HepG2 (cell line): ENCODE data around the gene ZNF3. TPM values are rescaled to one million over a fixed set of nuclear protein-coding genes. Genes with fewer than 3 reads are reported as not detected.

Source experiments
- FIP1L1 ChIP-seq: fragments of 200-400 bp; formaldehyde crosslinking; IDR thresholded peaks from 2 replicates; pipeline ENCODE4 v1.6.1; 2018; ENCODE audit warnings: low read depth, mild to moderate bottlenecking, low read length, moderate library complexity, borderline replicate concordance; ENCODE audit not compliant: insufficient read depth
- GFI1 ChIP-seq: sonication (generic); formaldehyde crosslinking; IDR thresholded peaks from 2 replicates; pipeline ENCODE4 v1.5.0; 2020; ENCODE audit warnings: missing genetic modification reagents, mild to moderate bottlenecking, borderline replicate concordance
- MBNL3 ChIP-seq: fragments of 250-450 bp; sonication (Bioruptor Pico); conservative IDR thresholded peaks from 2 replicates; pipeline ENCODE4 v1.8.0; 2022; ENCODE audit warnings: mild to moderate bottlenecking, inconsistent platforms
- MEIS1 ChIP-seq: sonication (generic); formaldehyde crosslinking; IDR thresholded peaks from 2 replicates; pipeline ENCODE4 v1.9.0; 2021; ENCODE audit warnings: mild to moderate bottlenecking, missing genetic modification reagents, moderate library complexity, borderline replicate concordance
- NFIC ChIP-seq: IDR thresholded peaks from 2 replicates; pipeline ENCODE4 v1.6.1; 2012; ENCODE audit warnings: mild to moderate bottlenecking, low read length, inconsistent platforms
- NR2C2 ChIP-seq: sonication (generic); formaldehyde crosslinking; IDR thresholded peaks from 2 replicates; pipeline ENCODE4 v1.4.0; 2020; ENCODE audit warnings: missing genetic modification reagents, mild to moderate bottlenecking, moderate library complexity, borderline replicate concordance
- PHF20 ChIP-seq: sonication (generic); formaldehyde crosslinking; IDR thresholded peaks from 2 replicates; pipeline ENCODE4 v1.5.0; 2020; ENCODE audit warnings: mild to moderate bottlenecking, missing genetic modification reagents
- RFX1 ChIP-seq: fragments of 450-650 bp; IDR thresholded peaks from 2 replicates; pipeline ENCODE4 v1.6.1; 2017
- RXRA ChIP-seq: sonication (generic); formaldehyde crosslinking; IDR thresholded peaks from 2 replicates; pipeline ENCODE4 v1.5.1; 2020; ENCODE audit warnings: missing genetic modification reagents
- WIZ ChIP-seq: sonication (generic); formaldehyde crosslinking; IDR thresholded peaks from 2 replicates; pipeline ENCODE4 v1.5.1; 2020; ENCODE audit warnings: mild to moderate bottlenecking, missing genetic modification reagents
- ZBTB1 ChIP-seq: sonication (generic); formaldehyde crosslinking; IDR thresholded peaks from 2 replicates; pipeline ENCODE4 v1.4.0; 2020; ENCODE audit warnings: missing genetic modification reagents, borderline replicate concordance
- ZBTB38 ChIP-seq: sonication (generic); formaldehyde crosslinking; IDR thresholded peaks from 2 replicates; pipeline ENCODE4 v1.5.1; 2020; ENCODE audit warnings: mild to moderate bottlenecking, missing genetic modification reagents
- ZBTB8A ChIP-seq: sonication (generic); formaldehyde crosslinking; IDR thresholded peaks from 2 replicates; pipeline ENCODE4 v1.4.0; 2020; ENCODE audit warnings: mild to moderate bottlenecking, low read depth, missing genetic modification reagents, borderline replicate concordance
- ZNF121 ChIP-seq: sonication (generic); formaldehyde crosslinking; IDR thresholded peaks from 2 replicates; pipeline ENCODE4 v1.5.0; 2020; ENCODE audit warnings: mild to moderate bottlenecking, missing genetic modification reagents
- ZNF557 ChIP-seq: sonication (generic); formaldehyde crosslinking; IDR thresholded peaks from 2 replicates; pipeline ENCODE4 v1.4.0; 2020; ENCODE audit warnings: missing genetic modification reagents
- ZNF780A ChIP-seq: sonication (generic); formaldehyde crosslinking; IDR thresholded peaks from 2 replicates; pipeline ENCODE4 v1.8.0; 2022; ENCODE audit warnings: mild to moderate bottlenecking, missing genetic modification reagents, moderate library complexity
- polyA plus RNA-seq, 8 experiments: library from polyadenylated mRNA; depleted of rRNA in 3 of 8; stranded (reverse) in 7 of 8; unstranded in 1 of 8; fragments of >200 nt; fragmentation: Illumina TruSeq in 4 of 8; extraction: Trizol in 4 of 8; gene quantifications; 2 replicates each; pipeline versions ENCODE4 v1.2.1 to v1.2.3, GENCODE V29; 2011 to 2016; ENCODE audit warnings: low read depth in 4 of 8, missing spikeins in 1 of 8, mixed read lengths in 1 of 8; ENCODE audit not compliant: insufficient read depth in 1 of 8
- total RNA-seq, 5 experiments: library from RNA; depleted of rRNA; stranded (reverse); fragments of >200 nt; fragmentation: Illumina TruSeq; extraction: Trizol; gene quantifications; 2 replicates each; pipeline ENCODE4 v1.2.3, GENCODE V29; 2016; ENCODE audit warnings: low read depth in 1 of 5
- TF ChIP-seq, protein P1 (sequence below): sonication (generic); formaldehyde crosslinking; IDR thresholded peaks from 2 replicates; pipeline ENCODE4 v1.5.1; 2020; ENCODE audit warnings: missing genetic modification reagents, mild to moderate bottlenecking, borderline replicate concordance
- TF ChIP-seq, protein P2 (sequence below): sonication (generic); formaldehyde crosslinking; IDR thresholded peaks from 2 replicates; pipeline ENCODE4 v1.8.1; 2022; ENCODE audit warnings: mild to moderate bottlenecking, missing genetic modification reagents
- TF ChIP-seq, protein P3 (sequence below): sonication (generic); formaldehyde crosslinking; IDR thresholded peaks from 2 replicates; pipeline ENCODE4 v1.8.0; 2022; ENCODE audit warnings: mild to moderate bottlenecking, missing genetic modification reagents; ENCODE audit not compliant: insufficient replicate concordance
- TF ChIP-seq, protein P4 (sequence below): sonication (generic); formaldehyde crosslinking; IDR thresholded peaks from 2 replicates; pipeline ENCODE4 v1.8.0; 2022; ENCODE audit warnings: mild to moderate bottlenecking, missing genetic modification reagents, borderline replicate concordance
- TF ChIP-seq, protein P5 (sequence below): sonication (generic); formaldehyde crosslinking; IDR thresholded peaks from 2 replicates; pipeline ENCODE4 v1.5.0; 2020; ENCODE audit warnings: mild to moderate bottlenecking, missing genetic modification reagents

ZNF3 gene
- total and polyA plus RNA-seq, 2 of the 13 experiments (the other 11 are each of a cell fraction or from before 2014, with no cell fraction given): 33.7 to 56.9 TPM

DNA sequence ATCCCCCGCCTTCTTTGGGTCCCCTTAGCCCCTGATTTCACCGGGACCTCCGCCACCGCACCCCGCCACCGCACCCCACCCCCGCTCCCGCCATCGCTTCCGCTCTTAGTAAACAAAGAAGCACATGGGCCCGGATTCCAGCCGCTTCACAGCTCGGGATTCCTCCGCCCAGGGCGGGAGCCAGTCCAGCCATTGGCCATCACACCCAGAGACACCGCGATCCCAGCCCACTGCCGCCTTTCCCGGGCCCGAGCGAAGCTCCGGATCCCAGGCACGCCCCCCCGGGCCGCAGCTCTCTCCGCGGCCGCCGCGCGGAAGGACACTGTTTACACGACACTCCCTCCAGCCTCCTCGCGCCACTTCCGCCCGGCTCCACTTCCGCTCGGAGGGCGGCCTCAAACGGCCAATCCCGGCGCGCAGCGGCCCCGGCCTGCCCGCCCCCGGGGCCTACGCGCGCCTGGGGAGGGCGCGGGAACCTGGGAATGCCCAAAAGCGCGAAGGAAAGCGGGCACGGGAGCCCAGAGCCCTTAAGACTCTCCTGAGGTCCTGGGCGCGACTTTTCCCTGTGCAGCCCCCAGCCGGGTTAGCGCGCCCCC lies 19.0 kb upstream of the ZNF3 start (continued):
- TF ChIP-seq, protein P1, sequence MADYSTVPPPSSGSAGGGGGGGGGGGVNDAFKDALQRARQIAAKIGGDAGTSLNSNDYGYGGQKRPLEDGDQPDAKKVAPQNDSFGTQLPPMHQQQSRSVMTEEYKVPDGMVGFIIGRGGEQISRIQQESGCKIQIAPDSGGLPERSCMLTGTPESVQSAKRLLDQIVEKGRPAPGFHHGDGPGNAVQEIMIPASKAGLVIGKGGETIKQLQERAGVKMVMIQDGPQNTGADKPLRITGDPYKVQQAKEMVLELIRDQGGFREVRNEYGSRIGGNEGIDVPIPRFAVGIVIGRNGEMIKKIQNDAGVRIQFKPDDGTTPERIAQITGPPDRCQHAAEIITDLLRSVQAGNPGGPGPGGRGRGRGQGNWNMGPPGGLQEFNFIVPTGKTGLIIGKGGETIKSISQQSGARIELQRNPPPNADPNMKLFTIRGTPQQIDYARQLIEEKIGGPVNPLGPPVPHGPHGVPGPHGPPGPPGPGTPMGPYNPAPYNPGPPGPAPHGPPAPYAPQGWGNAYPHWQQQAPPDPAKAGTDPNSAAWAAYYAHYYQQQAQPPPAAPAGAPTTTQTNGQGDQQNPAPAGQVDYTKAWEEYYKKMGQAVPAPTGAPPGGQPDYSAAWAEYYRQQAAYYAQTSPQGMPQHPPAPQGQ: no peak
- TF ChIP-seq ZBTB1 (no peak), PHF20 (CRISPR knock-in tag) (peak; percentile 91), RFX1 (no peak), MBNL3 (no peak), GFI1 (no peak), WIZ (0 out of 2 replicates have a peak, but pooled peaks have one; percentile 60), FIP1L1 (no peak), ZBTB8A (CRISPR knock-in tag) (peak; percentile 67; the same call in 1 of the 2 replicates), ZNF557 (CRISPR knock-in tag) (peak; percentile 89), ZNF121 (CRISPR knock-in tag) (no peak), ZNF780A (no peak), NR2C2 (CRISPR knock-in tag) (peak; percentile 79), MEIS1 (CRISPR knock-in tag) (no peak), NFIC (0 out of 2 replicates have a peak, but pooled peaks have one; percentile 34), RXRA (CRISPR knock-in tag) (no peak), ZBTB38 (CRISPR knock-in tag) (peak; percentile 68; the same call in 1 of the 2 replicates)
- TF ChIP-seq, protein P2, sequence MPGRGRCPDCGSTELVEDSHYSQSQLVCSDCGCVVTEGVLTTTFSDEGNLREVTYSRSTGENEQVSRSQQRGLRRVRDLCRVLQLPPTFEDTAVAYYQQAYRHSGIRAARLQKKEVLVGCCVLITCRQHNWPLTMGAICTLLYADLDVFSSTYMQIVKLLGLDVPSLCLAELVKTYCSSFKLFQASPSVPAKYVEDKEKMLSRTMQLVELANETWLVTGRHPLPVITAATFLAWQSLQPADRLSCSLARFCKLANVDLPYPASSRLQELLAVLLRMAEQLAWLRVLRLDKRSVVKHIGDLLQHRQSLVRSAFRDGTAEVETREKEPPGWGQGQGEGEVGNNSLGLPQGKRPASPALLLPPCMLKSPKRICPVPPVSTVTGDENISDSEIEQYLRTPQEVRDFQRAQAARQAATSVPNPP (CRISPR knock-in tag): no peak; the same call in 1 of the 2 replicates
- TF ChIP-seq, protein P3, sequence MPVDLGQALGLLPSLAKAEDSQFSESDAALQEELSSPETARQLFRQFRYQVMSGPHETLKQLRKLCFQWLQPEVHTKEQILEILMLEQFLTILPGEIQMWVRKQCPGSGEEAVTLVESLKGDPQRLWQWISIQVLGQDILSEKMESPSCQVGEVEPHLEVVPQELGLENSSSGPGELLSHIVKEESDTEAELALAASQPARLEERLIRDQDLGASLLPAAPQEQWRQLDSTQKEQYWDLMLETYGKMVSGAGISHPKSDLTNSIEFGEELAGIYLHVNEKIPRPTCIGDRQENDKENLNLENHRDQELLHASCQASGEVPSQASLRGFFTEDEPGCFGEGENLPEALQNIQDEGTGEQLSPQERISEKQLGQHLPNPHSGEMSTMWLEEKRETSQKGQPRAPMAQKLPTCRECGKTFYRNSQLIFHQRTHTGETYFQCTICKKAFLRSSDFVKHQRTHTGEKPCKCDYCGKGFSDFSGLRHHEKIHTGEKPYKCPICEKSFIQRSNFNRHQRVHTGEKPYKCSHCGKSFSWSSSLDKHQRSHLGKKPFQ: peak; percentile 69
- TF ChIP-seq, protein P4, sequence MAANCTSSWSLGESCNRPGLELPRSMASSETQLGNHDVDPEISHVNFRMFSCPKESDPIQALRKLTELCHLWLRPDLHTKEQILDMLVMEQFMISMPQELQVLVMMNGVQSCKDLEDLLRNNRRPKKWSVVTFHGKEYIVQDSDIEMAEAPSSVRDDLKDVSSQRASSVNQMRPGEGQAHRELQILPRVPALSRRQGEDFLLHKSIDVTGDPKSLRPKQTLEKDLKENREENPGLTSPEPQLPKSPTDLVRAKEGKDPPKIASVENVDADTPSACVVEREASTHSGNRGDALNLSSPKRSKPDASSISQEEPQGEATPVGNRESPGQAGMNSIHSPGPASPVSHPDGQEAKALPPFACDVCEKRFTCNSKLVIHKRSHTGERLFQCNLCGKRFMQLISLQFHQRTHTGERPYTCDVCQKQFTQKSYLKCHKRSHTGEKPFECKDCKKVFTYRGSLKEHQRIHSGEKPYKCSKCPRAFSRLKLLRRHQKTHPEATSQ: no peak
- TF ChIP-seq, protein P5, sequence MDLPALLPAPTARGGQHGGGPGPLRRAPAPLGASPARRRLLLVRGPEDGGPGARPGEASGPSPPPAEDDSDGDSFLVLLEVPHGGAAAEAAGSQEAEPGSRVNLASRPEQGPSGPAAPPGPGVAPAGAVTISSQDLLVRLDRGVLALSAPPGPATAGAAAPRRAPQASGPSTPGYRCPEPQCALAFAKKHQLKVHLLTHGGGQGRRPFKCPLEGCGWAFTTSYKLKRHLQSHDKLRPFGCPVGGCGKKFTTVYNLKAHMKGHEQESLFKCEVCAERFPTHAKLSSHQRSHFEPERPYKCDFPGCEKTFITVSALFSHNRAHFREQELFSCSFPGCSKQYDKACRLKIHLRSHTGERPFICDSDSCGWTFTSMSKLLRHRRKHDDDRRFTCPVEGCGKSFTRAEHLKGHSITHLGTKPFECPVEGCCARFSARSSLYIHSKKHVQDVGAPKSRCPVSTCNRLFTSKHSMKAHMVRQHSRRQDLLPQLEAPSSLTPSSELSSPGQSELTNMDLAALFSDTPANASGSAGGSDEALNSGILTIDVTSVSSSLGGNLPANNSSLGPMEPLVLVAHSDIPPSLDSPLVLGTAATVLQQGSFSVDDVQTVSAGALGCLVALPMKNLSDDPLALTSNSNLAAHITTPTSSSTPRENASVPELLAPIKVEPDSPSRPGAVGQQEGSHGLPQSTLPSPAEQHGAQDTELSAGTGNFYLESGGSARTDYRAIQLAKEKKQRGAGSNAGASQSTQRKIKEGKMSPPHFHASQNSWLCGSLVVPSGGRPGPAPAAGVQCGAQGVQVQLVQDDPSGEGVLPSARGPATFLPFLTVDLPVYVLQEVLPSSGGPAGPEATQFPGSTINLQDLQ (CRISPR knock-in tag): peak; percentile 65; the same call in 1 of the 2 replicates
